Heart left ventricle (tissue), 16 donors: ENCODE measurements around the gene IKZF1. TPM values are rescaled to one million over a fixed set of nuclear protein-coding genes. Genes with fewer than 3 reads are reported as not detected.

Experiments
- ATAC-seq, 4 donors: fragments of 200-7000 bp; cut with Tn5 transposase; one replicate each; pipeline ENCODE4 v1.9.1; 2020 to 2022; ENCODE audit warnings: moderate library complexity in 4 of 4, mild to moderate bottlenecking in 3 of 4, moderate number of reproducible peaks in 1 of 4
- DNase-seq, 5 donors: peaks; one replicate each; pipeline ENCODE4 v3.0.0-alpha.2; 2020
- H3K27ac ChIP-seq, 12 donors: fragments of 200-600 bp; sonication (generic) in 4 of 12; one replicate each; pipeline versions ENCODE4 v1.5.0 to v1.8.0; 2016 to 2022; ENCODE audit warnings: mild to moderate bottlenecking in 2 of 12
- H3K27me3 ChIP-seq, 9 donors: fragments of 200-600 bp; sonication (generic) in 2 of 9; one replicate each; pipeline versions ENCODE4 v1.5.1 to v1.8.0; 2016 to 2022; ENCODE audit warnings: mild to moderate bottlenecking in 3 of 9
- H3K36me3 ChIP-seq, 9 donors: fragments of 200-600 bp; sonication (generic) in 2 of 9; one replicate each; pipeline versions ENCODE4 v1.5.0 to v1.8.0; 2018 to 2022; ENCODE audit warnings: mild to moderate bottlenecking in 2 of 9
- H3K4me1 ChIP-seq, 12 donors: fragments of 200-600 bp; sonication (generic) in 4 of 12; one replicate each; pipeline versions ENCODE4 v1.5.0 to v1.8.0; 2016 to 2022; ENCODE audit warnings: mild to moderate bottlenecking in 3 of 12
- H3K4me3 ChIP-seq, 12 donors: fragments of 200-600 bp; sonication (generic) in 4 of 12; one replicate each; pipeline versions ENCODE4 v1.5.0 to v1.8.0; 2017 to 2022; ENCODE audit warnings: mild to moderate bottlenecking in 9 of 12, moderate library complexity in 4 of 12
- H3K9me3 ChIP-seq, 12 donors: fragments of 200-600 bp; sonication (generic) in 4 of 12; one replicate each; pipeline versions ENCODE4 v1.5.0 to v1.8.0; 2016 to 2022; ENCODE audit warnings: mild to moderate bottlenecking in 1 of 12
- CTCF ChIP-seq, 12 donors: fragments of 200-600 bp; sonication (generic) in 4 of 12; IDR thresholded peaks; one replicate each; pipeline versions ENCODE4 v1.5.0 to v1.8.0; 2018 to 2022; ENCODE audit warnings: antibody characterized with exemption in 12 of 12, mild to moderate bottlenecking in 5 of 12
- POLR2A ChIP-seq, 2 donors: fragments of 450-650 bp; IDR thresholded peaks; one replicate each; pipeline ENCODE4 v1.6.1; 2017; ENCODE audit warnings: antibody characterized with exemption in 2 of 2, mild to moderate bottlenecking in 2 of 2, moderate library complexity in 2 of 2
- WGBS, 4 donors: extraction: QIAGEN DNeasy Blood & Tissue Kit in 2 of 4; methylation state at CpG; one replicate each; pipeline versions ENCODE4 v1.1.5 to v1.1.7; 2013 to 2018; 5-methylcytosine and 5-hydroxymethylcytosine counted together
- intact Hi-C, 10 donors: fragments of 100-400 bp; cut with DNase I; formaldehyde crosslinking; loops; one replicate each; pipeline versions ENCODE4 v1.11.1 to v1.14.2; 2022
- polyA plus RNA-seq, 2 donors: library from polyadenylated mRNA; stranded (reverse); fragments of 200-250 nt; gene quantifications; one replicate each; pipeline ENCODE4 v1.2.3, GENCODE V29; 2013
- total RNA-seq, 9 donors: library from RNA; depleted of rRNA in 2 of 9; stranded (reverse); fragments of >200 nt in 2 of 9; fragmentation: NEBNext Ultra II Directional in 3 of 9; extraction: Animal tissue kit (Norgen Biotek cat#: 25700) in 3 of 9; gene quantifications; one replicate each; pipeline versions ENCODE4 v1.1.0 to v1.2.4, GENCODE V29; 2016 to 2023
- donor health status: ischemic (EF 13 %, LVEDD 7.1; RV severe dilation, severe dysfunction).
- donor health status: healthy with polysubstance abuse.
- donor health status: DM: no; HTN: yes; CAD: no.
- donor health status: DM: no; HTN: no; CAD: no.
- donor health status: ischemic (EF 25% LVEDD 6.9; RV normal size, moderate dysfunction).
- donor health status: ischemic (EF 25% LVEDD 5.7; RV mildly dilated, moderate dysfunction).
- donor health status: healthy.
- donor health status: DM: yes; HTN: yes; CAD: no.
- donor health status: ischemic (EF 35%, LVEDD 5.7; RV mildly dilated, moderate dysfunction).
- donor health status: nonischemic (EF 11% LVEDD 7.7; RV severe dilation, severe dysfunction).
- donor health status: DM: yes; HTN: yes; CAD: no.
- donor health status: PGD.
- donor health status: ischemic (EF 29% LVEDD 5.4; RV normal size, mild dysfunction).
- donor health status: nonischemic (EF 23%, LVEDD 6.1; RV moderate dilation, normal function).

Gene IKZF1
- total and polyA plus RNA-seq, 11 donors: 0.30 to 27.8 (median 2.4) TPM

GRCh38 chr7:50363327-50364060 lies 59.0 kb downstream of the IKZF1 start:
- Histone ChIP-seq H3K9me3 (peaks cover 0 to 3% (median 0%) of the 10 kb centered on the region in 12 donors), H3K4me3 (no peak overlapping the region), H3K4me1 (peaks cover 0 to 53% (median 0%) of the 10 kb centered on the region in 12 donors), H3K27me3 (peaks cover 0 to 19% (median 0%) of the 10 kb centered on the region in 9 donors), H3K36me3 (peaks cover 0 to 12% (median 0%) of the 10 kb centered on the region in 9 donors), H3K27ac (peak overlapping the region in 1 of 12 donors; percentile 69)
- intact Hi-C loops: no loop called here
- no peak for DNase-seq
- no peak for TF ChIP-seq POLR2A (IDR thresholded peaks at IDR 0.05)
- no peak for TF ChIP-seq CTCF (IDR thresholded peaks at IDR 0.05)
- WGBS, 4 donors: 79 to 87% (median 81%) methylated on average over 7 of the region's 7 CpGs
- ATAC-seq: no peak

GRCh38 chr7:50364645-50365044 lies 60.1 kb downstream of the IKZF1 start:
- H3K27me3 ChIP-seq: peaks cover 0 to 19% (median 0%) of the 10 kb centered on the region in 9 donors
- H3K4me3 ChIP-seq: no peak overlapping the region
- peaks cover 0 to 12% (median 0%) of the 10 kb centered on the region in 9 donors for H3K36me3 ChIP-seq
- peak overlapping the region in 1 of 12 donors; percentile 69 for H3K27ac ChIP-seq
- intact Hi-C loops: no loop called here
- DNase-seq: no peak
- no peak for ATAC-seq
- H3K9me3 ChIP-seq: peaks cover 0 to 14% (median 6%) of the 10 kb centered on the region in 12 donors
- WGBS, 4 donors: 77 to 91% (median 78%) methylated on average over 3 of the region's 3 CpGs
- TF ChIP-seq POLR2A (IDR thresholded peaks at IDR 0.05): no peak
- no peak for TF ChIP-seq CTCF (IDR thresholded peaks at IDR 0.05)
- peaks cover 0 to 44% (median 0%) of the 10 kb centered on the region in 12 donors for H3K4me1 ChIP-seq

- ATAC-seq (no peak), DNase-seq (no peak)
- Histone ChIP-seq H3K27me3 (peaks cover 0 to 15% (median 0%) of the 10 kb centered on the region in 9 donors), H3K36me3 (peaks cover 0 to 26% (median 0%) of the 10 kb centered on the region in 9 donors), H3K27ac (peak overlapping the region in 1 of 12 donors; percentile 21), H3K4me1 (peaks cover 0 to 28% (median 0%) of the 10 kb centered on the region in 12 donors), H3K4me3 (no peak overlapping the region), H3K9me3 (peaks cover 0 to 16% (median 7%) of the 10 kb centered on the region in 12 donors)
- 19 to 25% (median 23%) methylated on average over 2 of the region's 2 CpGs for WGBS, 4 donors
- TF ChIP-seq POLR2A (IDR thresholded peaks at IDR 0.05) (no peak), CTCF (IDR thresholded peaks at IDR 0.05) (no peak)
- intact Hi-C loops: no loop called here
Observed at GRCh38 chr7:50366311-50366710, 61.8 kb downstream of the IKZF1 start.

GRCh38 chr7:50367100-50367499 lies 62.6 kb downstream of the IKZF1 start:
- DNase-seq: no peak
- Histone ChIP-seq H3K27ac (peak overlapping the region in 1 of 12 donors; percentile 21), H3K4me3 (no peak overlapping the region), H3K27me3 (peaks cover 0 to 15% (median 0%) of the 10 kb centered on the region in 9 donors), H3K9me3 (peaks cover 0 to 16% (median 7%) of the 10 kb centered on the region in 12 donors), H3K4me1 (peaks cover 0 to 30% (median 0%) of the 10 kb centered on the region in 12 donors), H3K36me3 (peaks cover 0 to 32% (median 0%) of the 10 kb centered on the region in 9 donors)
- intact Hi-C loops: no loop called here
- 72 to 86% (median 80%) methylated on average over 2 of the region's 2 CpGs for WGBS, 4 donors
- TF ChIP-seq POLR2A (IDR thresholded peaks at IDR 0.05) (no peak), CTCF (IDR thresholded peaks at IDR 0.05) (no peak)
- ATAC-seq: no peak
